GM21367 (cell line): ENCODE data around the gene PHF21B.

Source experiments
- ATAC-seq: cut with Tn5 transposase; IDR thresholded peaks from one replicate; pipeline ENCODE4 v1.9.1; 2021; ENCODE audit not compliant: unreplicated experiment

Gene PHF21B

GRCh38 chr22:44847380-44847779 lies 162.4 kb downstream of the PHF21B start:
- ATAC-seq, result no peak

DNA sequence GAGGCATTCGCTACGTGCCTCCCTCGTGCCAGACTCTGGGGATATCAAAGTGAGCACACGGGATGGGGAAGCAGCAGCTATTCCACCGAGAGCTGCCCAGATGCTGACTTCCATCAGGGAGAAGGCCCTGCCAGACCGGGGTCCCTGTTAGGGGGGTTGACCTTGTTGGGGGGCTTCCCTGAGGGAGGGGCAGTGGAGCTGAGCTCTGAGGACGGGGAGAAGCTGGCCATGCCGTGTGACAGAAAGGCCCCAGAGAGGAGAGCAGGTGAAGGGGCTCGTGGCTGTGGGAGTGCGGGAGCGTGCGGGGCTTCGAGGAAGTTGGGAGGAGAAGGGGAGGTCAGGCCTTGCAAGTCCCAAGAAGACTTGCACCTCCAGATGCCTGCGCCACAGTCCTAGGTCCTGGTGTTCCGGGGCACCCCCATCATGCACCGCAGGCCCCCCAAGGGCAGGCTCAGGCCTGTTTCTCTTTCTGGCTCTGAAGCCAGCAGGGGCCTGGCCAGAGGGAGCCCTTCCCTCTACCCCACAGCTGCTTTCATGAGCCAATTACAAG lies 163.0 kb downstream of the PHF21B start:
- no peak for ATAC-seq

DNA sequence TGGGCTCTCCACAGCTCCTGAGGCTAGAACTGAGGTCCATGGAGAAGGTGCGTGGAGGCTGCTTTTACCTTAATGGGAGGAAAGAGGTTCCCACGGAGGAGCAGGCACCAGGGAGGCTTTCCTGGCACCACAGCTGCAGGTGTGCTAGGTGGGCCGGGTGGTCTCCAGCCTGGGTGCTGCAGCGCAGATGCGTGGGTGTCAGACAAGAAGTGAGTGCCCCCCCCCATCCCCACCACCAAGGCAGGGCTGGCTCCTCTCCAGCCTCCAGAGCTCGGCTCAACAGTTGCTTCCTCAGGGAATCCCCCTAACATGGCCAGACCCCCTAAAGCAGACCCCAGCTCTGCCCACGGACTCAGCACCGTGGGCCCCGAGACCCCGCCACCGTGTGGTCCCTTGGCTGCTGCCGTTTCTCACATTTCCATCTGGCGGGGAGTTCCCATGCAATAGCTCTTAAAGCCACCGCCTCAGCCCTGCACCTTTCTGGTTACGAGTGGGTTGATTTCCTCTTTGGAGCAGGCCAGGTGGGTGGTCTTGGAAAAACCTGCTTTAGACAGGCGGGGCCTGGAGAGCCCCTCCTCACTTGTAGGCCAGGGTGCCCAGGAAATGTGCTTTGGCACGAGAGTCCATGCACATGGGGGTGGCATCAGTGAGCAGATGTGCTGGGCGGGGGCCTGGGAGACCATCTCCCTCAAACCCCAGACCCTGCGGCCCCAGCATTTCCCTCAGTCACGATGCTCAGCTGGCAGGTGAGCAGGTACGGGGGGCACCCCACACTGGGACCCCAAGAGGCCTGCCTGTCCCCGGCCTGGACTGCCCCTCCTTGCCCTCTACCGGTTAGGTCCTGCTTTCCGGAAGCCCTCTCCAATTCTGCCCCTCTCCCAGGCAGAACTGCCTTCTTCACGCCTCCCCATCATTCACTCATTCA lies 163.7 kb downstream of the PHF21B start:
- ATAC-seq, result no peak

DNA sequence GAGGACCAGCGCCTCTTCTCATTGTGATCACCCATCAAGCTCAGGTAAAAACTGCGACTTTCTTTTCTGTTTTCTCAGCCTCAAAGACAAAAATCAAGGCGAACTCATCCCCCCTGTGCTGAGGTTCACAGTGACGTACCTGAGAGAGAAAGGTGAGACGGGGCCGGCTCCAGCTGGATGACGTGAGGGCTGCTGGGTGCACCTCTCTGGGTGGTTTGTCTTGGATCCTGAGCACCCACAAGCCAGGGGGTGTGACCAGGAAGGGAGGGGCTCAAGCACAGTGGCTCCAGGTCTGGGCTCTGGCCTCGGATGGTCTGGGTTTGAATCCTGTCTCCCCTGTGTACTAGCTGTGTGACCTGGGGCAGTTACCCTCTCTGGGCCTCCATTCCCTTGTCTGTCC lies 164.6 kb downstream of the PHF21B start:
- ATAC-seq, result no peak

- ATAC-seq, result no peak
Observed at GRCh38 chr22:44842417-44842816, 167.4 kb downstream of the PHF21B start.

- ATAC-seq, result no peak
Observed at GRCh38 chr22:44840611-44841322, 169.0 kb downstream of the PHF21B start.

- ATAC-seq, result no peak
Observed at GRCh38 chr22:44839721-44840120, 170.1 kb downstream of the PHF21B start.

DNA sequence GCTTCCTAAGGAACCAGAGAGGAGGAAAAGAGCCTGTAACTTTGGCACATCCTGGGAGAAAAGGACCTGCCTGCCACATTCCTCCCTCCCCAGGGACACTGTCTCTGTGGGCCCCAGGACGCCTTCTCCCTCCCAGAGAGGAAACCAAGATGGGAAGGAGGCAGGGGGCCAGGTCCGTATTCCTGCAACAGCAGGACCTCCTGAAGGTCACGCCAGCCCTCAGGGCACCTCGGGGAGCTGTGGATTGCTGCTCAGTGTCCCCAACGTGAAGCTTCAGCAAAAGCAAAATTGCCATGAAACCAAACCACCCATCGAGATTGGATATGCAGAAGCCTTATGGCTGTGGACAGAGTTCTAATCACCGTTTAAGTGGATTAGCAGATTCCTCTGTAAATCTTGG lies 170.7 kb downstream of the PHF21B start:
- no peak for ATAC-seq

DNA sequence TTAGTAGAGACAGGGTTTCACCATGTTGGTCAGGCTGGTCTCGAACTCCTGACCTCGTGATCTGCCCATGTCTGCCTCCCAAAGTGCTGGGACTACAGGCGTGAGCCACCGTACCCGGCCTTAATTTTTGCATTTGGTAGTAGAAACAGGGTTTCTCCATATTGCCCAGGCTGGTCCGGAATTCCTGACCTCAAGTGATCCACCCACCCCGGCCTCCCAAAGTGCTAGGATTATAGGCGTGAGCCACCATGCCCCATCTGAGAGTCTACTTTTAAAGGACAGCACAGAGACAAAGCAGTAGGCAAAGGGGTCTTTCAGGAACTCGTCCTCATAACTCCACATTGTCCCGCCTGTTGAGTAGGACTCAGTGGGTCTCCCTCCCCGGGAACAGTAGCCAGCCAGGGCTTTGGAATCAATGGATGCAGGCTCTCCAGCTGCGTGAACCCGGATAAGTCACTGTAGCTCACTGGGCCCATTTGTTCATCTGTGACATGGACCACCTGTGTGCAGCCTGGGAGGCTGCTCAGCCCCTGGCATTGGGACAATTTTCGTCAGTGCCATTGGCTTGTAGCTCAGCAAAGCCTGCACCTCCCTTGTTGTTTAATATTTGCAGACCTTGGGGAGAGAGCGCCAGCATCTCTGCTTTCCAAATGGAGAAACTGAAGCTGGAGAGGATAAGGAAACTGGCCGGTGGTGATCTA lies 171.3 kb downstream of the PHF21B start:
- no peak for ATAC-seq

DNA sequence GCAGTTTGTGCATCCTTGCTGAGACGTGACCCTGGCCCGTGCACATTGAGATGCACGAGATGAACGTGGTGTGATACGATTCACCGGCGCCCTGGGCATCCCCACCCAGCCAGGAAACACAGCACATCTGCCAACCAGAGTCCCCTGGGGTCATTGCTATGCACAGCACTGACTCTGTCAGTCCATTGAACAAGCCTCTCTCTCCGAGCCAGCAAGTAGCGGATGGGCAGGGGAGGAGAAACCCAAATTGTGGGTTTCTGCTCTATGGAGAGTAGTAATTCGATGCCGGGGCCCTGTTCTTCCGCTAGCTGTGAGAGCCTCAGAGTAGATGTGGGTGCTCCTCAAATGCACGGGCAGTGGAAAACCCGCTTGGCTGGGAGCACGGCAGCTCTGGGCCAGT lies 172.3 kb downstream of the PHF21B start:
- ATAC-seq, result no peak

DNA sequence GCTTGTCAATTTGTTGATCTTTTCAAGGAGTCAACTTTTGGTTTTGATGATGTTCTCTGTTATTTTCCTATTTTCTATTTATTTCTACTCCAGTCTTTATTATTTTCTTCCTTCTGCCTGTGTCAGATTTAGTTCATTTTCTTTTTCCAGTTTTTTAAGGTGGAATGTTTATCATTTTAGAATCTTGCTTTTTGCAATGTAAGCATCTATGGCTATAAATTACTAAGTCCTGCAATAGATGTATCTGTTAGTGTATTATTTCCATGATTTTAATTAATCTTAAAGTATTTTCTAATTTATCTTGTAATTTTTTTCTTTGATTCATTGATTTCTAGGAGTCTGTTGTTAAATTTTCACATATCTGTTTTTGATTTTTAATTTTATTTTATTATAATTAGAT lies 175.7 kb downstream of the PHF21B start:
- no peak for ATAC-seq

- ATAC-seq, result no peak
Observed at GRCh38 chr22:44831885-44832284, 177.9 kb downstream of the PHF21B start.
